Measurements from ENCODE around the gene MTA1. TPM values are rescaled to one million over a fixed set of nuclear protein-coding genes. Genes with fewer than 3 reads are reported as not detected.

Gene MTA1
- total and polyA plus RNA-seq, 7 experiments from 2014 or later: 2.8 to 132 (median 117) TPM

DNA sequence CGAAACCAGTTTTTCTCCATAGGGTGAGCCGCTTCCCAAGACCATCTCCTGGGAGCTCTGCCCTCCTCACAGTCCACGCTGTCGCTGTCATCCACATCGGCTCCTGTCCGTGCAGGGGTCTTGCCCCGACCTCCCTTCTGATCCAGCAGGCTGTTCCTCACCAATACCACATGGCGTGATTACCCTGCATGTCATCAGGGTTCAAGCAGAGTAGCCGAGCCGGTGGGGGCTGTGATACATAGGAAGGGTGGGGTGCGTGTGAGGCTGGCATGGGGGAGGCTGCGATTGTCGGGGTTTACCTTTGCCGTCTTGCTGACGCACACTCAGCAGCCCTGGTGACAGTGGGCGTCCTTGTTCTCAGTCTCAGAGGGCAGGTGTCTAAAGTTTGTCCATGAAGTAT lies 88.4 kb downstream of the MTA1 start:
- Histone ChIP-seq H3K4me1 (ENCODE audit: control insufficient read depth in 2 of 2, insufficient read depth in 2 of 2, low read length in 2 of 2) (no peaks in the 10 kb centered on the region), H3K9me3 (ENCODE audit: control insufficient read depth in 2 of 3, low read length in 3 of 3) (no peaks in the 10 kb centered on the region), H3K4me3 (ENCODE audit: low read length) (no peak overlapping the region), H3K27me3 (ENCODE audit: control insufficient read depth in 2 of 2, insufficient read depth in 2 of 2, low read length in 2 of 2) (no peaks in the 10 kb centered on the region), H3K36me3 (ENCODE audit: control insufficient read depth in 2 of 3, insufficient read depth in 3 of 3, low read length in 3 of 3) (no peaks in the 10 kb centered on the region), H3K27ac (ENCODE audit: low read depth, low read length) (no peak overlapping the region)
- Mint-ChIP-seq H3K4me1 (peaks cover 0 to 7% (median 5%) of the 10 kb centered on the region in 7 donors), H3K27ac (no peak overlapping the region), H3K36me3 (peaks cover 0 to 3% (median 0%) of the 10 kb centered on the region in 5 donors), H3K27me3 (peaks cover 14 to 40% (median 22%) of the 10 kb centered on the region in 5 donors), H3K9me3 (peaks cover 0 to 2% (median 0%) of the 10 kb centered on the region in 11 donors), H3K4me3 (no peak overlapping the region)
- intact Hi-C loops (cut with micrococcal nuclease): no loop called here
- DNase-seq: no peak
- ChIA-PET POLR2A (no interaction called here), CTCF (interaction anchor here (0.6 kb wide), 1 partner anchor 579 kb away, joined by 4 read pairs; no protein-coding TSS in a partner anchor)
- ATAC-seq: no peak

DNA sequence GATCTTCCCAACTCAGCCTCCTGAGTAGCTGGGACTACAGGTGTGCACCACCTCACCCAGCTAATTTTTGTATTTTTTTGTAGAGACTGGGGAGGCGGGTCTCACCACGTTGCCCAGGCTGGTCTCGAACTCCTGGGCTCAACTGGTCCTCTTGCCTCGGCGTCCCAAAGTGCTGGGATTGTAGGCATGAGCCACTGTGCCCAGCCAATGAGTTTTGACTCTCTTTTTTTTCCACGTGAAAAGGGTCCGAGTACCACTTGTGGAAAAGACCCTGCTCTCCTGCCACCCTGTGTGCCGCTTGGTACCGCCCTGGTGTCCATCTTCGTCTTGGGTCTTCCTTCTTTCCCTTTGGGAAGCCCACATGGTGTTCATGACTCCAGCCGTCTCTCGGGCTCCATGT lies 89.0 kb downstream of the MTA1 start:
- intact Hi-C loops (cut with micrococcal nuclease): no loop called here
- H3K4me1 ChIP-seq (ENCODE audit: control insufficient read depth in 2 of 2, insufficient read depth in 2 of 2, low read length in 2 of 2): no peaks in the 10 kb centered on the region
- Mint-ChIP-seq H3K4me1 (peaks cover 0 to 7% (median 5%) of the 10 kb centered on the region in 7 donors), H3K36me3 (peaks cover 0 to 3% (median 0%) of the 10 kb centered on the region in 5 donors), H3K27ac (no peak overlapping the region), H3K9me3 (peaks cover 0 to 2% (median 0%) of the 10 kb centered on the region in 11 donors), H3K4me3 (no peak overlapping the region), H3K27me3 (peaks cover 14 to 44% (median 22%) of the 10 kb centered on the region in 5 donors)
- no peaks in the 10 kb centered on the region for H3K9me3 ChIP-seq (ENCODE audit: control insufficient read depth in 2 of 3, low read length in 3 of 3)
- ChIA-PET POLR2A (no interaction called here), CTCF (no interaction called here)
- no peak for ATAC-seq
- no peak overlapping the region for H3K4me3 ChIP-seq (ENCODE audit: low read length)
- no peaks in the 10 kb centered on the region for H3K36me3 ChIP-seq (ENCODE audit: control insufficient read depth in 2 of 3, insufficient read depth in 3 of 3, low read length in 3 of 3)
- DNase-seq: no peak
- no peak overlapping the region for H3K27ac ChIP-seq (ENCODE audit: low read depth, low read length)
- H3K27me3 ChIP-seq (ENCODE audit: control insufficient read depth in 2 of 2, insufficient read depth in 2 of 2, low read length in 2 of 2): no peaks in the 10 kb centered on the region

DNA sequence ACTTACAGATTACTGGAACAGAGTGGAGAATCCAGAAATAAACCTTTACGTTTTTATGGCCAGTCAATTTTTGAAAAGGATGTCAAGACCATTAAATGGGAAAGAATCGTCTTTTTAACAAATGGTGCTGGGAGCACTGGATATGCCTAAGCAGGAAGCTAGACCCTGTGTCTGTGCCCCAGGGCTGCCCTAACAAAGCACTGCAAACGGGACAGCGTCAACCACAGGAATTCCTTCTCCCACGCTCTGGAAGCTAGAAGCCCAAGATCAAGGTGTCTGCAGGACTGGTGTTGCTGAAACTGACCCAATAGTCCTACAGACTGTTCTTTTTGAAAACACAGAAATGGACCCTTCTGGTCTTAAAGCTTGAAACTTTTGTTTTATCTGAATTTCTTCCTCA lies 97.5 kb downstream of the MTA1 start:
- peaks cover 25 to 73% (median 38%) of the 10 kb centered on the region in 5 donors for H3K27me3 Mint-ChIP-seq
- H3K27ac Mint-ChIP-seq: no peak overlapping the region
- no peaks in the 10 kb centered on the region for H3K4me1 ChIP-seq (ENCODE audit: control insufficient read depth in 2 of 2, insufficient read depth in 2 of 2, low read length in 2 of 2)
- H3K36me3 Mint-ChIP-seq: peaks cover 0 to 5% (median 3%) of the 10 kb centered on the region in 5 donors
- no peaks in the 10 kb centered on the region for H3K9me3 ChIP-seq (ENCODE audit: control insufficient read depth in 2 of 3, low read length in 3 of 3)
- H3K9me3 Mint-ChIP-seq: peaks cover 0 to 3% (median 0%) of the 10 kb centered on the region in 11 donors
- no peaks in the 10 kb centered on the region for H3K27me3 ChIP-seq (ENCODE audit: control insufficient read depth in 2 of 2, insufficient read depth in 2 of 2, low read length in 2 of 2)
- no peak overlapping the region for H3K4me3 ChIP-seq (ENCODE audit: low read length)
- no peaks in the 10 kb centered on the region for H3K36me3 ChIP-seq (ENCODE audit: control insufficient read depth in 2 of 3, insufficient read depth in 3 of 3, low read length in 3 of 3)
- no peak overlapping the region for H3K4me3 Mint-ChIP-seq
- CTCF ChIA-PET: interaction anchor here (0.6 kb wide), 1 partner anchor 67 kb away, joined by 3 read pairs; no protein-coding TSS in a partner anchor
- intact Hi-C loops (cut with micrococcal nuclease): no loop called here
- no peak for DNase-seq
- H3K27ac ChIP-seq (ENCODE audit: low read depth, low read length): no peak overlapping the region
- no peaks in the 10 kb centered on the region for H3K4me1 Mint-ChIP-seq
- POLR2A ChIA-PET: no interaction called here
- no peak for ATAC-seq

DNA sequence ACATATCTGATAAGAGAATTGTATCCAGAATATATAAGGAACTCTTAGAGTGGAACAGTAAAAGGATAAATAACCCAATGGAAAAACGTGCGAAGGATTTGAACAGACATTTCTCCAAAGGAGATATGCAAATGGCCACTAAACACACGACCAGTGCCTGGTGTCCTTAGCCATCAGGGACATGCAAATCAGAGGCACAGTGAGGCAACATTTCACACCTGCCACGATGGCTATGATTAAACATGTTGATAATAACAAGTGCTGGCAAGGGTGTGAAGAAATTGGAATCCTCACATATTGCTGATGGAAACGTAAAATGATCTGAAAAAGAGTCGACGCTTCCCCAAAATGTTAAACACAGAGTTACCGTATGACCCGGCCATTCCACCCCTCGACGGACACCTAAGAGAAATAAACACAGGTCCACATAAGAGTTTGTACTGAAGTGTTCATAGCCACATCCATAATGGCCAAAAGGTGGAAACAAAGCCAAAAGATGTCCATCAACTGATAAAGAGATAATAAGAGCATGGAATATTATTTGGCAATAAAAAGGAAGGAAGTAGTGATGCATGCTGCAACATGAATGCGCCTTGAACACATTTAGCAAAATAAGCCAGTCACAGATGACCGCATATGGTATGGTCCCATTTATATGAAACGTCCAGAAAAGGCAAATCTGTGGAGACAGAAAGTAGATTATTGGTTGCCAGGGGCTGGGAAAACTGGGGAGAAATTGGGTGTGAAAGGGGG lies 100.5 kb downstream of the MTA1 start:
- intact Hi-C loops (cut with micrococcal nuclease): no loop called here
- ATAC-seq (no peak), DNase-seq (no peak)
- H3K9me3 Mint-ChIP-seq: peaks cover 0 to 14% (median 1%) of the 10 kb centered on the region in 11 donors
- no peak overlapping the region for H3K27ac Mint-ChIP-seq
- Histone ChIP-seq H3K27ac (ENCODE audit: low read depth, low read length) (no peak overlapping the region), H3K4me1 (ENCODE audit: control insufficient read depth in 2 of 2, insufficient read depth in 2 of 2, low read length in 2 of 2) (no peaks in the 10 kb centered on the region), H3K4me3 (ENCODE audit: low read length) (no peak overlapping the region), H3K9me3 (ENCODE audit: control insufficient read depth in 2 of 3, low read length in 3 of 3) (no peaks in the 10 kb centered on the region), H3K27me3 (ENCODE audit: control insufficient read depth in 2 of 2, insufficient read depth in 2 of 2, low read length in 2 of 2) (no peaks in the 10 kb centered on the region), H3K36me3 (ENCODE audit: control insufficient read depth in 2 of 3, insufficient read depth in 3 of 3, low read length in 3 of 3) (no peaks in the 10 kb centered on the region)
- H3K4me1 Mint-ChIP-seq: no peaks in the 10 kb centered on the region
- peaks cover 0 to 5% (median 0%) of the 10 kb centered on the region in 5 donors for H3K36me3 Mint-ChIP-seq
- ChIA-PET CTCF (no interaction called here), POLR2A (no interaction called here)
- H3K27me3 Mint-ChIP-seq: peaks cover 15 to 54% (median 36%) of the 10 kb centered on the region in 5 donors
- H3K4me3 Mint-ChIP-seq: no peak overlapping the region

Other genes with a start within 250 kb of the MTA1 start
- 10 to 100 TPM; 17.3 to 29.6 (median 20.6) TPM for gene NUDT14, start 238.5 kb upstream of the MTA1 start, total RNA-seq
- gene NUDT14, start 238.5 kb upstream of the MTA1 start, polyA plus RNA-seq: 10 to 100 TPM; 17.4 to 20.1 TPM
- gene BTBD6, start 171.3 kb upstream of the MTA1 start, total RNA-seq: 10 to 100 TPM; 30.8 to 43.0 (median 40.1) TPM
- gene BTBD6, start 171.3 kb upstream of the MTA1 start, polyA plus RNA-seq: 1 to 10 TPM; 4.0 to 7.9 TPM
- gene BRF1, start 118.8 kb upstream of the MTA1 start, total RNA-seq: 10 to 100 TPM; 49.8 to 75.7 (median 61.4) TPM
- 10 to 100 TPM in 1 of 2 donors, 1 to 10 TPM in 1; 7.1 to 11.9 TPM for gene BRF1, start 118.8 kb upstream of the MTA1 start, polyA plus RNA-seq
- 10 to 100 TPM; 33.9 to 75.4 (median 72.3) TPM for gene PACS2, start 105.1 kb upstream of the MTA1 start, total RNA-seq
- gene PACS2, start 105.1 kb upstream of the MTA1 start, polyA plus RNA-seq: 1 to 10 TPM; 1.5 to 4.5 TPM
- gene TEX22, start 21.3 kb upstream of the MTA1 start, total RNA-seq: 10 to 100 TPM in 1 of 5 experiments, 1 to 10 TPM in 4; 1.4 to 10.5 (median 6.5) TPM
- gene TEX22, start 21.3 kb upstream of the MTA1 start, polyA plus RNA-seq: under 1 TPM; 0.21 to 0.25 TPM
- 10 to 100 TPM in 2 of 5 experiments, 1 to 10 TPM in 2, under 1 TPM in 1; 0.65 to 55.4 (median 6.6) TPM for gene CRIP2, start 55.0 kb downstream of the MTA1 start, total RNA-seq
- 100 to 1,000 TPM in 1 of 2 donors, 10 to 100 TPM in 1; 69.1 to 180 TPM for gene CRIP2, start 55.0 kb downstream of the MTA1 start, polyA plus RNA-seq
- 100 to 1,000 TPM in 4 of 5 experiments, 10 to 100 TPM in 1; 94.4 to 517 (median 192) TPM for gene CRIP1, start 67.1 kb downstream of the MTA1 start, total RNA-seq
- gene CRIP1, start 67.1 kb downstream of the MTA1 start, polyA plus RNA-seq: 100 to 1,000 TPM; 463 to 787 TPM
- 100 to 1,000 TPM in 1 of 5 experiments, 10 to 100 TPM in 4; 19.7 to 294 (median 31.3) TPM for gene TEDC1, start 71.4 kb downstream of the MTA1 start, total RNA-seq
- 10 to 100 TPM; 10.4 to 14.9 TPM for gene TEDC1, start 71.4 kb downstream of the MTA1 start, polyA plus RNA-seq
- 1 to 10 TPM in 4 of 5 experiments, under 1 TPM in 1; 0.83 to 5.7 (median 3.7) TPM for gene TMEM121, start 106.8 kb downstream of the MTA1 start, total RNA-seq
- gene TMEM121, start 106.8 kb downstream of the MTA1 start, polyA plus RNA-seq: 1 to 10 TPM; 2.5 to 4.0 TPM